ENCODE measurements around the gene ALOXE3.

- TF ChIP-seq CTCF (IDR thresholded peaks at IDR 0.05; ENCODE audit: low read depth, low read length, missing input control) (no peak), YY1 (IDR thresholded peaks at IDR 0.05) (peak; percentile 83)
Observed at GRCh38 chr17:8153957-8154607, 35.8 kb upstream of the ALOXE3 start.

Measured in liver (tissue), 2 donors.